Thyroid gland (tissue), 4 donors: ENCODE data around the gene CTDNEP1. TPM values are rescaled to one million over a fixed set of nuclear protein-coding genes. Genes with fewer than 3 reads are reported as not detected.

ENCODE experiments used
- DNase-seq, 2 donors: peaks; one replicate each; pipeline ENCODE4 v3.0.0-alpha.2; 2019
- H3K27ac ChIP-seq, 3 donors: fragments of 200-600 bp; sonication (generic); 1 replicate in 2 of 3; 2 replicates in 1 of 3; pipeline ENCODE4 v1.5.1; 2016 to 2019; ENCODE audit warnings: mild to moderate bottlenecking in 1 of 3, moderate library complexity in 1 of 3
- H3K27me3 ChIP-seq: fragments of 200-600 bp; sonication (generic); one replicate; pipeline ENCODE4 v1.5.1; 2019
- H3K36me3 ChIP-seq, 2 donors: fragments of 200-600 bp; sonication (generic); one replicate each; pipeline ENCODE4 v1.5.1; 2016 to 2019
- H3K4me1 ChIP-seq, 2 donors: fragments of 200-600 bp; sonication (generic); one replicate each; pipeline ENCODE4 v1.5.1; 2017 to 2019
- H3K4me3 ChIP-seq, 3 donors: fragments of 200-600 bp; sonication (generic); replicated peaks in 1 of 3; 1 replicate in 2 of 3; 2 replicates in 1 of 3; pipeline ENCODE4 v1.5.1; 2016; ENCODE audit warnings: mild to moderate bottlenecking in 1 of 3
- H3K9me3 ChIP-seq: fragments of 200-600 bp; sonication (generic); one replicate; pipeline ENCODE4 v1.5.1; 2017
- CTCF ChIP-seq, 6 experiments: fragments of 200-600 bp in 3 of 6; fragments of 450-650 bp in 3 of 6; sonication (generic) in 3 of 6; IDR thresholded peaks; one replicate each; pipeline ENCODE4 v1.5.1; 2016 to 2019; ENCODE audit warnings: antibody characterized with exemption in 6 of 6, mild to moderate bottlenecking in 2 of 6, inconsistent platforms in 1 of 6, moderate library complexity in 1 of 6
- POLR2A ChIP-seq, 2 donors: fragments of 450-650 bp; IDR thresholded peaks; one replicate each; pipeline ENCODE4 v1.6.1; 2017; ENCODE audit warnings: antibody characterized with exemption in 2 of 2, mild to moderate bottlenecking in 2 of 2, moderate library complexity in 1 of 2
- WGBS, 2 donors: methylation state at CpG; one replicate each; pipeline ENCODE4 v1.1.5; 2017; 5-methylcytosine and 5-hydroxymethylcytosine counted together
- intact Hi-C: fragments of 100-400 bp; cut with DNase I; formaldehyde crosslinking; loops from one replicate; pipeline ENCODE4 v1.15.1; 2023
- total RNA-seq, 4 donors: library from RNA; depleted of rRNA; stranded (reverse); fragments of >200 nt; gene quantifications; one replicate each; pipeline ENCODE4 v1.2.3, GENCODE V29; 2016

CTDNEP1 gene
- total RNA-seq, 4 donors from 2014 or later = 35.1 to 70.4 (median 48.4) TPM

DNA sequence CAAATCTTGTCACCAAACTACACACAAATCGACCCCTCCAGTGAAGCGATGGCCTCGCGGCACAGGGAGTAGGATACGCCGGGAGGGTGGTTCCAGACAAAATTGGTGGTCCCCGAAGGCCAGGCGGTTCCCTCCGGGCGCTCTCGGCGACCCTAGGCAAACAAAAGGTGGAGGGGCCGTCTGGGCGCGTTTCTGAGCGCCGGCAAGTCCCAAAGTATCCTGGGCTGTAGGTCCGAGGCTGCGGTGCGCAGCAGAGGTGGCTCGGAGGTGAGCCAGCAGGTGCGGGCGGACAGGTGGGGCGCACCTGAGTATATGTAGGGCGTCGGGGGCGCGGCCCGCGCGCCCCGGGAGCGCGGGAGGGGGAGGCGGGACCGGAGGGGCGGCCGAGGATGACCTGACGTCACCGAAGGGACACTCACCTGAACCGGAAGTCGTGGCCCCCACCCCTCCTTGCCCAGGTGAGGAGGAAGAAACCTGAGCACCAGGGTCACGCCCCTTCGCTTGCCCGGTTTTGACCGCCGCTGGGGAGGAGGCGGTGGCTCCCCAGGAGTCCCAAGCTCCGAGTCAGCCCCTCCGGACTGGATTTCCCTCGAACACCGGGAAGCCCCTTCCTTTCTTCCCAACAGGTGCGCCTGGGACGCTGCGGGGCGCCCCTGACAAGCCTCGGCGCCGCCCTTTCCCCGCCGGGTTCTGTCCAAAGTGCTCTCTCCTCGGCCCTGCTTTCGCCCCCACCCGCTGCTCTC is 10.8 kb upstream of the CTDNEP1 start, which contains the start of gene CLDN7:
Gene CLDN7 (minus strand): TSS at position 287 of the 743 bp plus-strand sequence. CDS start 435 bp downstream, outside the sequence.
- peak; percentile 97 to 98 for DNase-seq
- Histone ChIP-seq H3K4me3 (peak within 1 kb of the TSS; percentile 68 to 92 (median 78)), H3K27ac (peak within 1 kb of the TSS; percentile 74 to 93 (median 84)), H3K4me1 (peaks cover 9 to 28% of the 10 kb centered on the region in 2 donors), H3K36me3 (peaks cover 9 to 10% of the 10 kb centered on the region in 2 donors), H3K27me3 (no peaks in the 10 kb centered on the region), H3K9me3 (no peaks in the 10 kb centered on the region)
- TF ChIP-seq CTCF (IDR thresholded peaks at IDR 0.05) (peak in 3 of 6 experiments; percentile 28 to 32 (median 30)), POLR2A (IDR thresholded peaks at IDR 0.05) (peak; percentile 92 to 94)
- WGBS, 2 donors = 1 to 5% methylated on average over 33 to 37 of the region's 64 CpGs
- intact Hi-C loops = no loop called here

DNA sequence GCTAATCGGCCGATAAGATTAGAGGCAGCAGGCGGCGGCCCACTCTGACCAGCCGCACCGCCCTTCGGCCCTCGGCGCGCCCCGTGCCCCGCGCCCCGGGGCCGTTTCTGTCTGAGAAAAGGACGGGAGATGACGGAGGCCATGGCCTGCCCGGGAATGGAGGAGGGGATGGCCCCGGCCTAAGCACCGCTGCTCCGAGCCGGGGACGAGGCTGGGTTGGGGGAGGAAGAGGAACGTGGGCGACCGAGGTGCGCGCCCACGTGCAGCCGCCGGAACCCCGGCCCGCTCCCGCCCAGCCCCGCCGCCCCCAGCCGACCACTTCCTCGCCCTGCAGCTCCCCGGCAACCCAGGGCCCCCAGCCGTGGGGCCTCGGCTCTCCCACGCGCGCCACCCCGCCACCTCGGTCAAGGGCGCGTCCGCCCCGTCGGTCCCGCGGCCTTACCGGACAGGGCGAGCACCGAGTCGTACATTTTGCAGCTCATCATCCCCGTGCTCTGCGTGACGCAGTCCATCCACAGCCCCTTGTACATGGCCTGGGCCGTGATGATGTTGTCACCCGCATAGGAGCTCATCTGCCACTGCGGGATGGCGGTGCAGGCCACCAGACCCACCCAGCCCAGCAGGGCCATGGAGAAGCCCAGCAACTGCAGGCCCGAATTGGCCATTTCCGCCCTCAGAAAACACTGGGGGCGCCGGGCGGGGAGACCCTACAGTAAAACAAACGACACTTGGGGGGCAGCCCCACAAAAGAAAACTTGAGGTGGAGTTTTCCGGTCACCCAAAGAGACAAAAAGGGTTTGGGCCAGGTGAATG is 10.1 kb upstream of the CTDNEP1 start:
- Histone ChIP-seq H3K4me3 (peak overlapping the region; percentile 68 to 92 (median 78)), H3K27ac (peak overlapping the region; percentile 74 to 93 (median 84)), H3K4me1 (peaks cover 9 to 28% of the 10 kb centered on the region in 2 donors), H3K27me3 (no peaks in the 10 kb centered on the region), H3K9me3 (no peaks in the 10 kb centered on the region), H3K36me3 (peaks cover 10 to 17% of the 10 kb centered on the region in 2 donors)
- TF ChIP-seq CTCF (IDR thresholded peaks at IDR 0.05) = no peak
- TF ChIP-seq POLR2A (IDR thresholded peaks at IDR 0.05) = no peak
- 7 to 15% methylated on average over 10 to 20 of the region's 71 CpGs for WGBS, 2 donors
- intact Hi-C loops = no loop called here
- DNase-seq = peak; percentile 21 to 24

DNA sequence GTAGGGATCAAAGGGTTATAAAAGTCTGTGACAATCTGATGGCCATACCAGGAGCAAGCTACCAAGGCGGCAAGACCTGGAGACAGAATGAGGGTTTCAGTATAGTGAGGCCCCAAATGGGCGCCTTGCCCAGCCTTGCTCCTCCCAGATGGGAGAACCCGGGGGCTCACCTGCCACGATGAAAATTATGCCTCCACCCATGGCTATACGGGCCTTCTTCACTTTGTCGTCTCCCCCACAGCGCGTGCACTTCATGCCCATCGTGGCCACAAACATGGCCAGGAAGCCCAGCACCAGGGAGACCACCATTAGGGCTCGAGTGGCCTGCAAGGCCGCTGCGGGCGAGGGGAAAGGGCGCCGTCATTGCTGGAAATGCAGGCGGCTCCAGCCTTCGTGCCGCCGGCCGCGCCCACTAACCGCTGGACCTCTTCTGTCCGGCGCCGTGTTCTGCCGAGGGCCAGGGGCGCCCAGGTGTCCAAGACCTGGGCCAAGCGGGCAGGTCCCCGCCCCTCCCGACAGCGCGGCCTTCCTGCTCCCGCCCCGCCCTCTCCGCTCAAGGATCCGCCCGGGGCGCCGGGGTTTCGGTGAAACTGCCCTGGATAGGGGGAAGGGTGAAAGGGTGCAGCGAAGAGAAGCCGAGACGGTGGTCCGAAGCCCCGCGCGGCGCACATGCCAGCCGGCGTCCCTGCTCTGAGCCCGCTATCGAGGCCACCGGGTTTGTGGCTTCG is 9.3 kb upstream of the CTDNEP1 start:
- Histone ChIP-seq H3K9me3 (no peaks in the 10 kb centered on the region), H3K4me3 (peak overlapping the region; percentile 68 to 92 (median 78)), H3K27ac (peak overlapping the region; percentile 74 to 93 (median 84)), H3K36me3 (peaks cover 15 to 22% of the 10 kb centered on the region in 2 donors), H3K27me3 (no peaks in the 10 kb centered on the region), H3K4me1 (peaks cover 9 to 28% of the 10 kb centered on the region in 2 donors)
- intact Hi-C loops = no loop called here
- 10 to 33% methylated on average over 4 to 30 of the region's 54 CpGs for WGBS, 2 donors
- TF ChIP-seq POLR2A (IDR thresholded peaks at IDR 0.05) = peak; percentile 12 to 76
- TF ChIP-seq CTCF (IDR thresholded peaks at IDR 0.05) = no peak
- DNase-seq = peak; percentile 90 to 92

GRCh38 chr17:7260151-7260550 is 8.6 kb upstream of the CTDNEP1 start:
- WGBS, 2 donors = 72 to 88% methylated on average over 4 of the region's 4 CpGs
- Histone ChIP-seq H3K4me1 (peaks cover 9 to 28% of the 10 kb centered on the region in 2 donors), H3K9me3 (no peaks in the 10 kb centered on the region), H3K27me3 (no peaks in the 10 kb centered on the region), H3K4me3 (peak overlapping the region in 1 of 3 donors; percentile 68), H3K36me3 (peaks cover 21 to 22% of the 10 kb centered on the region in 2 donors), H3K27ac (peak overlapping the region in 2 of 3 donors; percentile 74 to 93)
- no peak for DNase-seq
- TF ChIP-seq CTCF (IDR thresholded peaks at IDR 0.05) = no peak
- no peak for TF ChIP-seq POLR2A (IDR thresholded peaks at IDR 0.05)
- intact Hi-C loops = no loop called here
